Erythroblast (primary cell): ENCODE data around the gene RNF220.

Experiments
- GATA1 ChIP-seq: IDR thresholded peaks from 2 replicates; pipeline ENCODE4 v1.6.1; 2011; ENCODE audit warnings: low read depth, mild to moderate bottlenecking, control low read depth, low read length, moderate library complexity
- POLR2A ChIP-seq: IDR thresholded peaks from 2 replicates; pipeline ENCODE4 v1.6.1; 2011; ENCODE audit warnings: mild to moderate bottlenecking, low read length

DNA sequence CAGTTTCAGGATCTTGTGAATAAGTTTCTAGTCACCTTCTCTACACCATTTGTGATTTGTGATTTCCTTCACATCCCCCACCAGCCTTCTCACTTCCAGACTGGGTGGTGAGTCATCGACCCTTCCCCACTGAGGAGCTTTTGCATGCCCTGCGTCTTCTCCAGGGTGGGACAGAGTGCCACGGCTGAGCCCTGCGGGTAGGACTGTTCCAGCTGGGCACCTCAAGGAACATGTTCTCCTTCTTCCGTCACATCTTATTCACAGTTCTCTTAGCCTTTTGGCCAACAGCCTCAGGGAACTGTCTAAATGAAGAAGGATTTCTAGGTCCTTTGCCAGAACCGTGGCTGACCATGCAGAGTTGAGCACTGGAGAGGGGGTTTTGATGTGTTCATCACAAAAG, 152.7 kb downstream of the RNF220 start:
- TF ChIP-seq POLR2A (no peak), GATA1 (no peak)
